Measurements from ENCODE around the gene PARVB.

PARVB gene

GRCh38 chr22:44202261-44202789 lies 178.2 kb downstream of the PARVB start:
- no peak for TF ChIP-seq GATA1 (IDR thresholded peaks at IDR 0.05; ENCODE audit: low read depth, low read length)
- no peak for TF ChIP-seq POLR2A (IDR thresholded peaks at IDR 0.05; ENCODE audit: low read length)
- no peak for DNase-seq

- no peak for DNase-seq
- TF ChIP-seq POLR2A (IDR thresholded peaks at IDR 0.05; ENCODE audit: low read length): no peak
- no peak for TF ChIP-seq GATA1 (IDR thresholded peaks at IDR 0.05; ENCODE audit: low read depth, low read length)
These were observed 179.1 kb downstream of the PARVB start for GRCh38 chr22:44203203-44203602.

GRCh38 chr22:44204739-44205515 lies 180.8 kb downstream of the PARVB start:
- no peak for DNase-seq
- no peak for TF ChIP-seq POLR2A (IDR thresholded peaks at IDR 0.05; ENCODE audit: low read length)
- no peak for TF ChIP-seq GATA1 (IDR thresholded peaks at IDR 0.05; ENCODE audit: low read depth, low read length)

- DNase-seq: no peak
- TF ChIP-seq GATA1 (IDR thresholded peaks at IDR 0.05; ENCODE audit: low read depth, low read length): no peak
- no peak for TF ChIP-seq POLR2A (IDR thresholded peaks at IDR 0.05; ENCODE audit: low read length)
These were observed 181.6 kb downstream of the PARVB start for GRCh38 chr22:44205516-44206329.

GRCh38 chr22:44206330-44206645 lies 182.2 kb downstream of the PARVB start:
- TF ChIP-seq GATA1 (IDR thresholded peaks at IDR 0.05; ENCODE audit: low read depth, low read length) (no peak), POLR2A (IDR thresholded peaks at IDR 0.05; ENCODE audit: low read length) (no peak)
- DNase-seq: no peak

- DNase-seq: no peak
- TF ChIP-seq GATA1 (IDR thresholded peaks at IDR 0.05; ENCODE audit: low read depth, low read length): no peak
These were observed 182.6 kb downstream of the PARVB start for GRCh38 chr22:44206696-44207095.

GRCh38 chr22:44207173-44207980 lies 183.3 kb downstream of the PARVB start:
- TF ChIP-seq GATA1 (IDR thresholded peaks at IDR 0.05; ENCODE audit: low read depth, low read length): no peak
- no peak for TF ChIP-seq POLR2A (IDR thresholded peaks at IDR 0.05; ENCODE audit: low read length)
- DNase-seq: no peak

GRCh38 chr22:44207981-44208317 lies 183.8 kb downstream of the PARVB start:
- TF ChIP-seq POLR2A (IDR thresholded peaks at IDR 0.05; ENCODE audit: low read length) (no peak), GATA1 (IDR thresholded peaks at IDR 0.05; ENCODE audit: low read depth, low read length) (no peak)
- no peak for DNase-seq

GRCh38 chr22:44209343-44209742 lies 185.2 kb downstream of the PARVB start:
- no peak for DNase-seq
- TF ChIP-seq GATA1 (IDR thresholded peaks at IDR 0.05; ENCODE audit: low read depth, low read length) (no peak), POLR2A (IDR thresholded peaks at IDR 0.05; ENCODE audit: low read length) (no peak)

- no peak for TF ChIP-seq GATA1 (IDR thresholded peaks at IDR 0.05; ENCODE audit: low read depth, low read length)
- TF ChIP-seq POLR2A (IDR thresholded peaks at IDR 0.05; ENCODE audit: low read length): no peak
- no peak for DNase-seq
These were observed 186.6 kb downstream of the PARVB start for GRCh38 chr22:44210722-44211121.

- DNase-seq: no peak
- no peak for TF ChIP-seq GATA1 (IDR thresholded peaks at IDR 0.05; ENCODE audit: low read depth, low read length)
- TF ChIP-seq POLR2A (IDR thresholded peaks at IDR 0.05; ENCODE audit: low read length): no peak
These were observed 187.3 kb downstream of the PARVB start for GRCh38 chr22:44211256-44211945.

GRCh38 chr22:44211946-44212930 lies 188.1 kb downstream of the PARVB start:
- TF ChIP-seq POLR2A (IDR thresholded peaks at IDR 0.05; ENCODE audit: low read length): no peak
- no peak for TF ChIP-seq GATA1 (IDR thresholded peaks at IDR 0.05; ENCODE audit: low read depth, low read length)
- no peak for DNase-seq

Measured in erythroblast (primary cell).